Measurements from ENCODE around the gene NXPH4.

Gene NXPH4

GRCh38 chr12:57237596-57237931, 21.0 kb downstream of the NXPH4 start:
- no peak overlapping the region for H3K27ac ChIP-seq (ENCODE audit: poor library complexity, severe bottlenecking)
- no peaks in the 10 kb centered on the region for H3K9me3 ChIP-seq (ENCODE audit: severe bottlenecking)
- ATAC-seq (ENCODE audit: low read depth) (no peak), DNase-seq (ENCODE audit: low spot score) (no peak)
- no peak for TF ChIP-seq CTCF (IDR thresholded peaks at IDR 0.05; ENCODE audit: poor library complexity, severe bottlenecking)
- peaks cover 32% of the 10 kb centered on the region for H3K27me3 ChIP-seq (ENCODE audit: insufficient read depth, poor library complexity, severe bottlenecking)
- H3K4me1 ChIP-seq (ENCODE audit: insufficient read depth, poor library complexity, severe bottlenecking), result no peaks in the 10 kb centered on the region
- no peak overlapping the region for H3K4me3 ChIP-seq (ENCODE audit: severe bottlenecking)
- H3K36me3 ChIP-seq (ENCODE audit: low read depth), result peaks cover 24% of the 10 kb centered on the region

GRCh38 chr12:57237932-57238853, 21.6 kb downstream of the NXPH4 start:
- DNase-seq (ENCODE audit: low spot score), result no peak
- H3K36me3 ChIP-seq (ENCODE audit: low read depth), result peaks cover 18% of the 10 kb centered on the region
- peaks cover 32% of the 10 kb centered on the region for H3K27me3 ChIP-seq (ENCODE audit: insufficient read depth, poor library complexity, severe bottlenecking)
- ATAC-seq (ENCODE audit: low read depth), result no peak
- no peak overlapping the region for H3K27ac ChIP-seq (ENCODE audit: poor library complexity, severe bottlenecking)
- peak overlapping the region; percentile 51 for H3K4me3 ChIP-seq (ENCODE audit: severe bottlenecking)
- TF ChIP-seq CTCF (IDR thresholded peaks at IDR 0.05; ENCODE audit: poor library complexity, severe bottlenecking), result no peak
- H3K4me1 ChIP-seq (ENCODE audit: insufficient read depth, poor library complexity, severe bottlenecking), result no peaks in the 10 kb centered on the region
- no peaks in the 10 kb centered on the region for H3K9me3 ChIP-seq (ENCODE audit: severe bottlenecking)

- Histone ChIP-seq H3K9me3 (ENCODE audit: severe bottlenecking) (no peaks in the 10 kb centered on the region), H3K4me1 (ENCODE audit: insufficient read depth, poor library complexity, severe bottlenecking) (no peaks in the 10 kb centered on the region), H3K27me3 (ENCODE audit: insufficient read depth, poor library complexity, severe bottlenecking) (peaks cover 32% of the 10 kb centered on the region), H3K36me3 (ENCODE audit: low read depth) (peaks cover 10% of the 10 kb centered on the region), H3K27ac (ENCODE audit: poor library complexity, severe bottlenecking) (no peak overlapping the region), H3K4me3 (ENCODE audit: severe bottlenecking) (peak overlapping the region; percentile 51)
- TF ChIP-seq CTCF (IDR thresholded peaks at IDR 0.05; ENCODE audit: poor library complexity, severe bottlenecking), result peak; percentile 99
- DNase-seq (ENCODE audit: low spot score), result peak; percentile 80
- ATAC-seq (ENCODE audit: low read depth), result peak; percentile 43
These were observed 22.4 kb downstream of the NXPH4 start for GRCh38 chr12:57238854-57239554.

GRCh38 chr12:57239587-57240065, 23.0 kb downstream of the NXPH4 start:
- Histone ChIP-seq H3K27me3 (ENCODE audit: insufficient read depth, poor library complexity, severe bottlenecking) (peaks cover 32% of the 10 kb centered on the region), H3K4me1 (ENCODE audit: insufficient read depth, poor library complexity, severe bottlenecking) (no peaks in the 10 kb centered on the region), H3K27ac (ENCODE audit: poor library complexity, severe bottlenecking) (no peak overlapping the region), H3K4me3 (ENCODE audit: severe bottlenecking) (peak overlapping the region; percentile 51), H3K36me3 (ENCODE audit: low read depth) (peaks cover 3% of the 10 kb centered on the region), H3K9me3 (ENCODE audit: severe bottlenecking) (no peaks in the 10 kb centered on the region)
- TF ChIP-seq CTCF (IDR thresholded peaks at IDR 0.05; ENCODE audit: poor library complexity, severe bottlenecking), result no peak
- DNase-seq (ENCODE audit: low spot score) (peak; percentile 42), ATAC-seq (ENCODE audit: low read depth) (no peak; the same call in 2 of the 3 replicates)

All from RWPE2 (cell line).